IMR-90 (cell line): Measurements from ENCODE around the gene CDK7. TPM values are rescaled to one million over a fixed set of nuclear protein-coding genes. Genes with fewer than 3 reads are reported as not detected.

Experiments used
- ATAC-seq: fragments of 200-7000 bp; cut with Tn5 transposase; 2 replicates; pipeline ENCODE4 v1.9.1; 2020; ENCODE audit warnings: low read depth, mild to moderate bottlenecking, moderate library complexity
- BruUV-seq: library from RNA; stranded (reverse); fragments of 400-500 nt; replicated peaks from 2 replicates; lab custom pipeline; 2021; lab: Mats Ljungman, UMichigan
- CTCF ChIA-PET: fragments of 300-600 bp; formaldehyde crosslinking; extraction: SDS; loops from one replicate; lab custom pipeline; 2021; ENCODE audit warnings: antibody characterized with exemption; lab: Yijun Ruan, JAX
- POLR2A ChIA-PET: fragments of 300-600 bp; sonication (Branson Sonifier 250); formaldehyde crosslinking; loops from one replicate; lab custom pipeline; 2022; ENCODE audit warnings: antibody characterized with exemption; ENCODE audit not compliant: unreplicated experiment; lab: Charles Lee
- DNase-seq: peaks from one replicate; pipeline ENCODE4 v3.0.0; 2013
- H2AFZ ChIP-seq: replicated peaks from 2 replicates; pipeline ENCODE3; 2013; ENCODE audit warnings: low read length, mild to moderate bottlenecking; ENCODE audit not compliant: poor library complexity
- H2AK5ac ChIP-seq: 2 replicates; pipeline ENCODE4 v1.6.1; 2013; ENCODE audit warnings: low read depth, low read length, inconsistent platforms
- H2AK9ac ChIP-seq: replicated peaks from 2 replicates; pipeline ENCODE3; 2013; ENCODE audit warnings: mild to moderate bottlenecking, low read depth, low read length, moderate library complexity; ENCODE audit not compliant: poor library complexity
- H2BK120ac ChIP-seq: 2 replicates; pipeline ENCODE4 v1.6.1; 2013; ENCODE audit warnings: low read depth, low read length, inconsistent platforms
- H2BK15ac ChIP-seq: 3 replicates; pipeline ENCODE4 v1.6.1; 2013; ENCODE audit warnings: low read depth, low read length, inconsistent platforms
- H2BK20ac ChIP-seq: 2 replicates; pipeline ENCODE4 v1.6.1; 2013; ENCODE audit warnings: low read depth, mild to moderate bottlenecking, inconsistent platforms, low read length, moderate library complexity
- H2BK5ac ChIP-seq: 2 replicates; pipeline ENCODE4 v1.6.1; 2013; ENCODE audit warnings: mild to moderate bottlenecking, low read depth, low read length, inconsistent platforms; ENCODE audit not compliant: poor library complexity, severe bottlenecking
- H3K14ac ChIP-seq: replicated peaks from 2 replicates; pipeline ENCODE4 v1.6.1; 2013; ENCODE audit warnings: low read depth, low read length, inconsistent platforms
- H3K18ac ChIP-seq: 2 replicates; pipeline ENCODE4 v1.6.1; 2013; ENCODE audit warnings: low read depth, low read length, control low read depth
- H3K23ac ChIP-seq: 2 replicates; pipeline ENCODE4 v1.6.1; 2013; ENCODE audit warnings: low read depth, low read length, inconsistent platforms
- H3K27ac ChIP-seq: 2 replicates; pipeline ENCODE4 v1.5.1; 2013; ENCODE audit warnings: mild to moderate bottlenecking, control low read depth, low read length; ENCODE audit not compliant: insufficient read depth
- H3K27me3 ChIP-seq: 2 replicates; pipeline ENCODE4 v1.6.1; 2013; ENCODE audit warnings: low read length; ENCODE audit not compliant: control insufficient read depth, insufficient read depth
- H3K36me3 ChIP-seq: 2 replicates; pipeline ENCODE4 v1.6.1; 2013; ENCODE audit warnings: low read length, mixed read lengths; ENCODE audit not compliant: control insufficient read depth, insufficient read depth
- H3K4ac ChIP-seq: 2 replicates; pipeline ENCODE4 v1.6.1; 2013; ENCODE audit warnings: low read depth, low read length, inconsistent platforms
- H3K4me1 ChIP-seq: 2 replicates; pipeline ENCODE4 v1.6.1; 2013; ENCODE audit warnings: low read length, mixed read lengths; ENCODE audit not compliant: control insufficient read depth, insufficient read depth
- H3K4me2 ChIP-seq: 2 replicates; pipeline ENCODE4 v1.6.1; 2013; ENCODE audit warnings: low read depth, mild to moderate bottlenecking, control low read depth, low read length, moderate library complexity
- H3K4me3 ChIP-seq: 2 replicates; pipeline ENCODE4 v1.5.1; 2013; ENCODE audit warnings: low read depth, mild to moderate bottlenecking, control low read depth, low read length, moderate library complexity; ENCODE audit not compliant: insufficient read depth
- H3K56ac ChIP-seq: 2 replicates; pipeline ENCODE4 v1.6.1; 2013; ENCODE audit warnings: low read length, inconsistent platforms; ENCODE audit not compliant: insufficient read depth; ENCODE audit errors: extremely low read depth
- H3K79me1 ChIP-seq, 2 experiments: 2 replicates each; pipeline ENCODE4 v1.6.1; 2013; ENCODE audit warnings: low read length in 2 of 2, inconsistent platforms in 1 of 2, low read depth in 1 of 2
- H3K9ac ChIP-seq: 2 replicates; pipeline ENCODE4 v1.6.1; 2013; ENCODE audit warnings: low read depth, low read length, control low read depth
- H3K9me1 ChIP-seq: 2 replicates; pipeline ENCODE4 v1.6.1; 2013; ENCODE audit warnings: low read length, inconsistent platforms; ENCODE audit not compliant: insufficient read depth
- H3K9me3 ChIP-seq: 2 replicates; pipeline ENCODE4 v1.6.1; 2013; ENCODE audit warnings: low read length; ENCODE audit not compliant: control insufficient read depth, insufficient read depth
- H4K20me1 ChIP-seq: 2 replicates; pipeline ENCODE4 v1.6.1; 2013; ENCODE audit warnings: low read length, inconsistent platforms; ENCODE audit not compliant: insufficient read depth
- H4K5ac ChIP-seq: 2 replicates; pipeline ENCODE4 v1.6.1; 2013; ENCODE audit warnings: mild to moderate bottlenecking, low read depth, low read length, control low read depth
- H4K8ac ChIP-seq, 2 experiments: 2 replicates each; pipeline ENCODE4 v1.6.1; 2013; ENCODE audit warnings: low read depth in 2 of 2, low read length in 2 of 2, control low read depth in 1 of 2, inconsistent platforms in 1 of 2
- H4K91ac ChIP-seq: 2 replicates; pipeline ENCODE4 v1.6.1; 2013; ENCODE audit warnings: low read depth, low read length, inconsistent platforms; ENCODE audit not compliant: insufficient read depth
- CHD1 ChIP-seq: IDR thresholded peaks from 2 replicates; pipeline ENCODE4 v1.6.1; 2012; ENCODE audit warnings: low read depth, low read length, improper control_type of control experiment
- CTCF ChIP-seq: conservative IDR thresholded peaks from 2 replicates; pipeline ENCODE4 v1.5.1; 2012; ENCODE audit warnings: mild to moderate bottlenecking, low read depth, low read length, improper control_type of control experiment
- MAFK ChIP-seq: IDR thresholded peaks from 2 replicates; pipeline ENCODE4 v1.6.1; 2012; ENCODE audit warnings: low read depth, low read length, improper control_type of control experiment
- NFE2L2 ChIP-seq: fragments of 150-350 bp; IDR thresholded peaks from 2 replicates; pipeline ENCODE4 v1.6.1; 2016; ENCODE audit warnings: low read depth, mild to moderate bottlenecking, low read length
- POLR2A ChIP-seq: IDR thresholded peaks from 2 replicates; pipeline ENCODE4 v1.6.1; 2012; ENCODE audit warnings: mild to moderate bottlenecking, low read depth, low read length
- RAD21 ChIP-seq: IDR thresholded peaks from 2 replicates; pipeline ENCODE4 v1.6.1; 2012; ENCODE audit warnings: low read length, improper control_type of control experiment
- USF2 ChIP-seq: fragments of 150-350 bp; IDR thresholded peaks from 2 replicates; pipeline ENCODE4 v1.6.1; 2017; ENCODE audit warnings: mild to moderate bottlenecking, antibody characterized with exemption, low read length, low read depth
- WGBS, 2 experiments: methylation state at CpG; one replicate each; pipeline versions ENCODE4 v1.1.5 to v1.1.7; 2013; ENCODE audit warnings: missing lambda C conversion rate in 2 of 2; ENCODE audit not compliant: insufficient read length in 1 of 2; ENCODE audit errors: extremely low coverage in 2 of 2; 5-methylcytosine and 5-hydroxymethylcytosine counted together
- dilution Hi-C: fragments of 300-500 bp; cut with HindIII; formaldehyde crosslinking; loops from one replicate; pipeline ENCODE4 v1.14.3; 2018; ENCODE audit warnings: low sequenced_read_pairs; ENCODE audit not compliant: unreplicated experiment
- in situ Hi-C: fragments of 300-500 bp; cut with MboI; formaldehyde crosslinking; loops from 3 replicates; pipeline ENCODE4 v1.14.3; 2019; ENCODE audit warnings: low sequenced_read_pairs, inconsistent platforms, mixed read lengths
- intact Hi-C: fragments of 100-400 bp; cut with micrococcal nuclease; formaldehyde crosslinking; loops from 2 replicates; pipeline ENCODE4 v1.10.0; 2022
- polyA plus RNA-seq, 3 experiments: library from polyadenylated mRNA; depleted of rRNA; stranded (reverse); fragments of >200 nt; gene quantifications; 2 replicates each; pipeline ENCODE4 v1.2.3, GENCODE V29; 2012; ENCODE audit warnings: low replicate concordance in 1 of 3
- total RNA-seq: library from RNA; depleted of rRNA; stranded (reverse); fragments of >200 nt; gene quantifications from 2 replicates; pipeline ENCODE4 v1.2.3, GENCODE V29; 2012

CDK7 gene
- total and polyA plus RNA-seq, 2 of the 4 experiments (the other 2 are of a cell fraction): 59.8 to 65.6 TPM

GRCh38 chr5:69187342-69187741 is 47.3 kb upstream of the CDK7 start:
- intact Hi-C loops: loop anchor here (5.0 kb wide), 1 partner anchor 145 kb away; the partner anchor contains the start of gene CCDC125
- TF ChIP-seq MAFK (no peak), CTCF (no peak), RAD21 (no peak), NFE2L2 (no peak), USF2 (no peak), POLR2A (no peak), CHD1 (no peak)
- WGBS, 2 experiments: 100% methylated on average over 2 of the region's 2 CpGs; no CpG with 5 or more reads in 1 of the 2 experiments
- H3K4me3 ChIP-seq: no peak overlapping the region
- H2BK5ac ChIP-seq: no peak overlapping the region
- no peaks in the 10 kb centered on the region for H3K9me3 ChIP-seq
- H4K8ac ChIP-seq: no peak overlapping the region
- no peak overlapping the region for H2AK9ac ChIP-seq
- no peak overlapping the region for H2BK120ac ChIP-seq
- no peak overlapping the region for H3K18ac ChIP-seq
- no peak overlapping the region for H2AFZ ChIP-seq
- no peaks in the 10 kb centered on the region for H3K36me3 ChIP-seq
- no TSS peak for BruUV-seq
- peaks cover 6% of the 10 kb centered on the region; the same call in 1 of the 2 replicates for H3K9me1 ChIP-seq
- no peak overlapping the region; the same call in 1 of the 2 replicates for H3K23ac ChIP-seq
- ChIA-PET POLR2A (no interaction called here), CTCF (no interaction called here)
- DNase-seq: no peak
- no peak overlapping the region for H3K56ac ChIP-seq
- H2BK20ac ChIP-seq: no peak overlapping the region
- no peak overlapping the region for H3K4ac ChIP-seq
- H3K4me2 ChIP-seq: no peak overlapping the region
- H3K27ac ChIP-seq: no peak overlapping the region
- ATAC-seq: no peak
- no peak overlapping the region for H3K14ac ChIP-seq
- no peaks in the 10 kb centered on the region for H3K4me1 ChIP-seq
- H3K27me3 ChIP-seq: no peaks in the 10 kb centered on the region
- H4K91ac ChIP-seq: no peak overlapping the region
- no peak overlapping the region for H3K9ac ChIP-seq
- no peak overlapping the region for H4K5ac ChIP-seq
- no peak overlapping the region for H2AK5ac ChIP-seq
- no peak overlapping the region for H2BK15ac ChIP-seq
- dilution Hi-C loops: no loop called here
- in situ Hi-C loops: no loop called here
- H4K20me1 ChIP-seq: no peaks in the 10 kb centered on the region
- peaks cover 8 to 18% of the 10 kb centered on the region in 2 experiments; a peak in 2 of 4 replicates for H3K79me1 ChIP-seq
